Kidney glomerular epithelial cell (primary cell): ENCODE data around the gene PXYLP1.
"Not testable (repeated sequence)": the region's sequence is repeated elsewhere in the genome, so short reads cannot be mapped to it uniquely, and the experiment has no call there.

Experiments used
- DNase-seq: peaks from one replicate; lab custom pipeline; 2025; lab: John Stamatoyannopoulos, UW

Gene PXYLP1

DNA sequence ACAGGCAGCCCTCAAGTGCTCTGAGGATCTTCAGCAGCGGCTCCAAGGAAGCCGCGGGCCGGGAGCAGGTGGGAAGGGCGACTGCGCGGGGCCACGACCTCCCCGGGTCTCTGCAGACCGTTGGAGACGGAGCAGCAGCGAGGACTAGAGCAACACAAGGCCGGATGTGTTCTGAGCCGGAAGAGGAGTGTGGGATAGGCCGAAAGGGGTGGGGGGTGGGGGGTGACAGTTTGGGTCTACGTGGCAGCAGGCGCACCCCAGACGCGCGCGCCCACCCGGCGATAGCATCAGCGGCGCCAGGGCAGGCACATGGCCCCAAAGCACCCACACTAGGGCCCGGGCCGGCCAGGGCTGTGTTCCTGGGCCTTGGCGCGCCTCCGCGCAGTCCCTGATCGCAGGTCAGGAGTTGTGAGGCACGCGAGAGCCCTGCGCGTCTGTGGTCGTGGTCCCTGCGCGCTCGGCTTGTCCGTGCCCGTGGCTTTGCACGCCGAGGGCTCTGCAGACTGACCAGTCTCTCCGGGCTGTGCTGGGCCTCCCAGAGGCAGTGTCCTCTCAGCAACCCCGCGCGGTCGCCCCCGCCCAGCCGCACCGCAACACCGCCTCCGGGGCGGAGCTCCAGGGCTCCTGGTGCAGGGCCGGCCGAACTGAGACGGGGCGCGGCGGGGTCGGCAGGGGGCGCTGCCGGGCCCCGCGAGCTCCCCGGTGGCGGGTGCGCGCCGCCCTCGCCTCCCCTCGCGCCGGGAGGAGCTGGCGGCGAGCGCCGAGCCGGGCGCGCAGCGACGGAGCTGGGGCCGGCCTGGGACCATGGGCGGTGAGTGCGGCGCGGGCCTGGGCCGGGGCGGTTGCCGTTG lies at the start of gene PXYLP1:
PXYLP1 (plus strand) TSS at position 725 of the 851 bp plus-strand sequence. CDS start 28,351 bp downstream, outside the sequence.
- DNase-seq, result peak; percentile 62

- no peak for DNase-seq
These were observed 48.0 kb upstream of the PXYLP1 start for GRCh38 chr3:141183606-141184005.

- DNase-seq, result no peak
These were observed 47.2 kb upstream of the PXYLP1 start for GRCh38 chr3:141184430-141184829.

DNA sequence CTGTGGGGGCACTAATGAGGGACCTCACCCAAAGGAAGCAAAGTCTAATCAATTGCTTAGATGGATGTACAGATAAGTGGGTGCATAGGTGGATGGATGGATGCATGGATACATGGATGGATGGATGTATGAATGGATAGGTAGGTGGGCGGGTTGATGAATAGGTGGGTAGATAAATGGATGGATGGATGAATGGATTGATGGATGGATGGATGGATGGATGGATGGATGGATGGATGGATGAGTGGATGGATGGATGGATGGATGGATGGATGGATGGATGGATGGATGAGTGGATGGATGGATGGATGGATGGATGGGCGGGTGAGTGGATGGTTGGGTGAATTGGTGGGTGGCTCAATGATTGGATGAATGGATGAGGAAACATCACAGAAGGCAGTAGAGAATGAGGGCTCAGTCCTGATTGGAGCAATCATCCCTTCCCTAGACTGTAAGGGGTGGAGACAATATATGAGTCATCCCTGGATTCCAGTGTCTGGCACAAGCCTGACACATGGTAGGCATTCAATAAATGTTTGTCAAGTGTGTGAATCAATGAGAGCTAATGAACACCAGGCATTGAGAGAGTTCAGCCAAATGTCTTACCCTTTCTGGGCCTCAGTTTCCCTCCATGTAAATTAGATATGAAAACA lies 40.4 kb upstream of the PXYLP1 start:
- DNase-seq, result no peak

GRCh38 chr3:141192345-141192744 lies 39.3 kb upstream of the PXYLP1 start:
- DNase-seq, result peak; percentile 97

DNA sequence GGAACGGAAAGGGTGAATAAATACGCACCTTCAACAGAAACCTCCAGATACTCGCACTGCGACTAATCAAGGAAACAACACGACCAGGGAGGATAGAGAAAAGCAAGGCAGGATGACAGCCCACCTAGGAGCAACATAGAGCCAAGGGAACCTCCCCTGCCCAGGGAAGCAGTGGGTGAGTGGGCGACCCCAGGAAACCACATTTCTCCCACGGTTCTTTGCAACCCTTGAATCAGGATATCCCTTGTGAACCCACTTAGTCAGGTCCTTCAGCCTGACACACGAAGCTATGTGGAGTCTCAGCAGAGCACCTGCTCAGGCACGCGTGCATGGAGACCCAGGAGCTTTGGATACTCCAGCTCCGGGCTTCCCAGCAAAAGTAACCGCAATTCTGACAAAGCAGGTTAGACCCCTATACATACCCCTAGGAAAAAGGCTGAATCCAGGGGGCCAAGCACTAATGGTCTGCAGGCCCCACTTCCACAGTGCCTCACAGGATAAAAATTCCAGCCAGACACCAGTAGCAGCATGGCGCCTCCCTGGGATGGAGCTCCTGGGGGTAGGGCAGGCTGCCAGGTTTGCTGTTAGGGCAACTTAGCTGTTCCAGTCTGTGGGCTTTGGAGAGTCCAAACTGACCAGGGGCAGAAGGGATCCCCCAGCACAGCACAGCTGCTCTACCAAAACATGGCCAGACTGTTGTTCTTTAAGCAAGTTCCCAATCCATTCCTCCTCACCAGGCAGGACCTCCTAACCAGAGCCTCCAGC lies 38.4 kb upstream of the PXYLP1 start:
- DNase-seq, result no peak

- DNase-seq, result no peak
These were observed 30.5 kb upstream of the PXYLP1 start for GRCh38 chr3:141201122-141201521.

DNA sequence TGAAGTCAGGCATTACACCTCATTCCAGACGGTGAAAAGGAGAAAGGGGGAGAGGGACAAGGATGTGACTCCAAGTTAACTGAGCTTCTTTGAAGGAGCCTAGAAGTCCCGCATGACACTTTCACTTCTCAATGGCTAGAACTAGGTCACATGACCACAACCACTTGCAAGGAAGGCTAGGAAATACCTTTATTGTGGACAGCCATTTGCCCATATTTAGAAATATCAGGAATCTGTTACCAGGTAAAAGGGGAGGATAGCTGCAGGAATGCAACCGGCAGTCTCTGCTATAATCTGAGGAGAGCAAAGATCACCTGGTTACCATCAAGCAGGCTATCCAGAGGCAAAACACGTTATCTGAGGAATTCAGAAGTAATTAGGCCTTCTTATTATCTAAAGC lies 28.9 kb upstream of the PXYLP1 start:
- DNase-seq, result no peak

- DNase-seq, result no peak
These were observed 27.8 kb upstream of the PXYLP1 start for GRCh38 chr3:141203866-141204265.

GRCh38 chr3:141204343-141204742 lies 27.3 kb upstream of the PXYLP1 start:
- no peak for DNase-seq

DNA sequence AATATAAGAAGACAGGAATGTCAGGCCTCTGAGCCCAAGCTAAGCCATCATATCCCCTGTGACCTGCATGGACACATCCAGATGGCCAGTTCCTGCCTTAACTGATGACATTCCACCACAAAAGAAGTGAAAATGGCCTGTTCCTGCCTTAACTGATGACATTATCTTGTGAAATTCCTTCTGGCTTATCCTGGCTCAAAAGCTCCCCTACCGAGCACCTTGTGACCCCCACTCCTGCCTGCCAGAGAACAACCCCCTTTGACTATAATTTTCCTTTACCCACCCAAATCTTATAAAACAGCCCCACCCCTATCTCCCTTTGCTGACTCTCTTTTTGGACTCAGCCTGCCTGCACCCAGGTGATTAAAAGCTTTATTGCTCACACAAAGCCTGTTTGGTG lies 20.3 kb upstream of the PXYLP1 start:
- DNase-seq, result not testable (repeated sequence)

DNA sequence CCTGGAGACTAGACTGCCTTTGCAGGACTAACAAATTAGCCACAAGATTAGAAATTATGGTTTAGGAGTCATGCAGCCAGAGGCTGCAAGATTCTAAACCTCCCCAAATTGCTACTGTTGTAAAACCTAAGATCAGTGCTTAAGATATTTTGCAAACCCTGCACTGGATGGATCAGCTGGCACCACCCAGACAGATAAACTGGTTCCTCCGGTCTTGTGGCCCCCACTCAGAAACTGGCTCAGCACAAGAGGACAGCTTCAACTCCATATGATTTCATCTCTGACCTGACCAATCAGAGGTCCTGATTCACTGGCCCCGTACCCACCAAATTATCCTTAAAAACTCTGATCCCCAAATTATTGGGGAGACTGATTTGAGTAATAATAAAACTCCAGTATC lies 19.5 kb upstream of the PXYLP1 start:
- no peak for DNase-seq

- no peak for DNase-seq
These were observed 19.1 kb upstream of the PXYLP1 start for GRCh38 chr3:141212555-141212954.

- DNase-seq, result no peak
These were observed 14.7 kb upstream of the PXYLP1 start for GRCh38 chr3:141216975-141217374.

DNA sequence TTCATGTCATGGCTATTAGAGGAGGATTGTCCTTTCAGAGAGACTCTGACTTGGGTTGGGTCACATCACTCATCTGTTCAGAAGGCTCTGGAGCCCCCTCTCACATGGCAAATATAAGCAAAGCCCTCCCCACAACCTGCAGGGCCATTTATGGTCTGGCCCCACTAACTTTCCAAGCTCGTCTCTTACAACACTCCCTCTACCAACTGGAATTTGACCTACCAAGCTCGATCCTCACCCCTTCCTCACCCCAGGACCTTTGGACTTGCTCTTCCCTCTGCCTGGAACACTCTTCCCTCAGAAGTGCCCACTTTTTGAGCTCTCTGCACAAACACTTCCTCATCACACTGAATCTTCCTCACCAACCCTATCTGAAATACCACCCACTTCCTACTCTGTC lies 14.2 kb upstream of the PXYLP1 start:
- DNase-seq, result no peak

- DNase-seq, result no peak
These were observed 13.3 kb upstream of the PXYLP1 start for GRCh38 chr3:141218162-141218835.

DNA sequence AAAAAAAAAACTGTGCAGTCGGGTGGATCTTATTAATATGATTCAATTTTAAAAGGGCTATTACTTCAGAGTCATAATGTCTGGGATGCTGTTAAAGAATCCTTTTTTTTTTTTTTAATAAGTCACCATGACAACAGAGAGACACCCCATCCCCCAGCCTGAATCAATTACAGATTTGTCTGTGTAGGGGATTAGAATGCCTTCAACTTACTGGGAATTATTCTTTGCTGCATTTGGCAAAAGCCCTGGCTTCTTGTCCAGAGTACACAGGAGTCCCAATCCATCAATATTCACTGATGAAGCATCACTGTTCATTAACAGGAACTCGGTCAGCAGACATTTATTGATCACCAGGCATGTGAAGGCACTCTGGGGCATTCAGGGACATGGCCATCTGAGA lies 12.7 kb upstream of the PXYLP1 start:
- DNase-seq, result no peak

- DNase-seq, result no peak
These were observed 7.9 kb upstream of the PXYLP1 start for GRCh38 chr3:141223673-141224166.

DNA sequence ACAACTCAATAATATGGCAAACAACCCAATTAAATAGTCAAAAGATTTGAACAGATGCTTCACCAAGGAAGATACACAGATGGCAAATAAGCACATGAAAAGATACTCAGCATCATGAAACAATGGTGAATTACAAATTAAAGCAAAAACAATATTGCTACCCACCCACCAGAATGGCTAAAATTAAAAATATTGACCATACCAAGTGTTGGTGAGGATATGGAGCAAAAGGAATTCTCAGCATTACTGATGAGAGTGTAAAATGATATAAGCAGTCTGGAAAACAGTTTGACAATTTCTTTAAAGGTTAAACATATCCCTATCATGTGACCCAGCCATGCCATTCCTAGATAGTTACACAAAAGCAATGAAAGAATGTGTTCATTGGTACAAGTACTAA lies 5.7 kb upstream of the PXYLP1 start:
- DNase-seq, result no peak

DNA sequence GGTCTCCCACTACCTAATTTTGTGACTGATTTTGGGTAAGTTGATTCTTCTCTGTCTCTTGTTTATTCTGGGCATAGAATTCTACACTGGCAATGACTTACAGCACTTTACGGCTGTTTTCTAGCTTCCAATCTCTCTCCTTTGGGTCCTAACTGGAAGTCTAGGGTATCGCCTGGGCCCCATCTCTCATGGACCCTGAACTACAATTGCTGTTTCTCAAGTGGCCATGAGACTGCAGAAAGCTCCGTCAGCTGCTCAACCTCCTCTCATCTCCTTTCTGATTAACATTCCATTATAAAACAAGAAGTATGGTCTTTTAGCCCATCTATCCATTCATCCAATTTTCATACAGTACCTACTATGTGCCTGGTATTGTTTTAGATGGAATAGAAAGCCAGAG lies 4.4 kb upstream of the PXYLP1 start:
- no peak for DNase-seq

- DNase-seq, result no peak
These were observed 3.9 kb upstream of the PXYLP1 start for GRCh38 chr3:141227752-141228151.

DNA sequence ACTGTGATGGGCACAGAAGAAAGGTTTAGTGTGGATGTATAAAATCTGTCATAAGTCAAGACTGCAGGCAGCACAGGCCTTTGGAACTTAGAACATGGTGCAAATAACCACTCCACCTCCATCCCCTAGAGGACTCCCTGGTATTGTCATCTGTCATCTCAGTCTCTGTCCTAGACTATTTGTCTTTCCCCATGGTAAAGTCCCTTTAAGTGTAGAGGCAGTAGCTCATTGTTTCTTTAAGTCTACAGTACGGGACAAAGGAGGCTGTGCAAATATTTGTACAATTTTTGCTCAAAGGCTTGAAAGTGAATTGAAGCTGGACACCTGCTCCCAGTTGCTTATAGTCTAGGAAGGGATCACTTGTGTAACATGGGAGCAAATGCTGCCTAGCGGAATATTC lies 3.2 kb upstream of the PXYLP1 start:
- no peak for DNase-seq
